Measurements from ENCODE around the gene PTCH2.

DNA sequence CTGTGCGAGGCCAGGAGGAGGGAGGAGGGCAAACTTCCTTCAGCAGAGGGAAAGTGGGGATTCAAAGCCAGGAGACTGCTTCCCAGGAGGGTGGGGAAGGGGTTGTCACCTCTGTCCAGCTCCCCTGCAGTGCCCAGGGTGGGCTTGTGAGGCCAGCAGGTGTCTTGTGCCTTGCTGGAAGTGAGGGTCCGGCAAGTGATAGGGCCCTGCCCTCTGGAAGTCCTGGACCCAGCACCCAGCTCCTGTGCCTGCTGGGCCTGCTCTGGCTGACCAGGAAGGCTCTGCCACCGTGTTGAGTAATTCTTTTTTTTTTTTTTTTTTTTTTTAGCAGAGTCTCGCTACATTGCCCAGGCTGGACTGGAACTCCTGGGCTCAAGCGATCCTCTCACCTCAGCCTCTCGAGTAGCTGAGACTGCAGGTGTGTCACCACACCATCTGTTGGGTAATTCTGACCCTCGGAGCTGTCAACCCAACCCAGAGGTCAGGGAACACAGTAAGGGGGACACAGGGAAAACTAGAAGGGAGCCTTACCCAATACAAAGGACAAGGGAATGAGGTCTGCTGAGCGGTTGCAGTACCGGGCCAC is 56.1 kb downstream of the PTCH2 start:
- TF ChIP-seq, protein P1, sequence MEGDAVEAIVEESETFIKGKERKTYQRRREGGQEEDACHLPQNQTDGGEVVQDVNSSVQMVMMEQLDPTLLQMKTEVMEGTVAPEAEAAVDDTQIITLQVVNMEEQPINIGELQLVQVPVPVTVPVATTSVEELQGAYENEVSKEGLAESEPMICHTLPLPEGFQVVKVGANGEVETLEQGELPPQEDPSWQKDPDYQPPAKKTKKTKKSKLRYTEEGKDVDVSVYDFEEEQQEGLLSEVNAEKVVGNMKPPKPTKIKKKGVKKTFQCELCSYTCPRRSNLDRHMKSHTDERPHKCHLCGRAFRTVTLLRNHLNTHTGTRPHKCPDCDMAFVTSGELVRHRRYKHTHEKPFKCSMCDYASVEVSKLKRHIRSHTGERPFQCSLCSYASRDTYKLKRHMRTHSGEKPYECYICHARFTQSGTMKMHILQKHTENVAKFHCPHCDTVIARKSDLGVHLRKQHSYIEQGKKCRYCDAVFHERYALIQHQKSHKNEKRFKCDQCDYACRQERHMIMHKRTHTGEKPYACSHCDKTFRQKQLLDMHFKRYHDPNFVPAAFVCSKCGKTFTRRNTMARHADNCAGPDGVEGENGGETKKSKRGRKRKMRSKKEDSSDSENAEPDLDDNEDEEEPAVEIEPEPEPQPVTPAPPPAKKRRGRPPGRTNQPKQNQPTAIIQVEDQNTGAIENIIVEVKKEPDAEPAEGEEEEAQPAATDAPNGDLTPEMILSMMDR (IDR thresholded peaks at IDR 0.05 in 8 of 11, conservative IDR thresholded peaks at IDR 0.05 in 3 of 11) = no peak
- TF ChIP-seq POLR2A (IDR thresholded peaks at IDR 0.05) (no peak), POLR2AphosphoS5 (IDR thresholded peaks at IDR 0.05) (no peak)
